Measurements from ENCODE around the gene KCNJ9. TPM values are rescaled to one million over a fixed set of nuclear protein-coding genes. Genes with fewer than 3 reads are reported as not detected.
"Not testable (repeated sequence)": the region's sequence is repeated elsewhere in the genome, so short reads cannot be mapped to it uniquely, and the experiment has no call there.

Gene KCNJ9
- total RNA-seq, 6 experiments from 2014 or later, result not detected

- no peaks in the 10 kb centered on the region for H3K9me3 Mint-ChIP-seq
- H3K4me3 Mint-ChIP-seq, result no peak overlapping the region
- peaks cover 46% of the 10 kb centered on the region for H3K4me1 Mint-ChIP-seq (ENCODE audit: low read depth)
- TF ChIP-seq CTCF (IDR thresholded peaks at IDR 0.05), result no peak
- H3K27ac Mint-ChIP-seq, result peak overlapping the region; percentile 66; the same call in 1 of the 2 replicates
- H3K36me3 Mint-ChIP-seq (ENCODE audit: low read depth), result no peaks in the 10 kb centered on the region
- H3K27me3 Mint-ChIP-seq (ENCODE audit: insufficient read depth), result peaks cover 6% of the 10 kb centered on the region
- peak; percentile 17 for DNase-seq
These were observed 44.4 kb downstream of the KCNJ9 start for GRCh38 chr1:160125746-160126145.

- DNase-seq; H3K27ac Mint-ChIP-seq; H3K9me3 Mint-ChIP-seq; H3K36me3 Mint-ChIP-seq (ENCODE audit: low read depth); H3K4me3 Mint-ChIP-seq; H3K27me3 Mint-ChIP-seq (ENCODE audit: insufficient read depth): not testable (repeated sequence)
- peaks cover 46% of the 10 kb centered on the region for H3K4me1 Mint-ChIP-seq (ENCODE audit: low read depth)
These were observed 45.0 kb downstream of the KCNJ9 start for GRCh38 chr1:160126342-160126741.

- peaks cover 20% of the 10 kb centered on the region for H3K27me3 Mint-ChIP-seq (ENCODE audit: insufficient read depth)
- no peak for TF ChIP-seq CTCF (IDR thresholded peaks at IDR 0.05)
- H3K4me3 Mint-ChIP-seq, result no peak overlapping the region
- H3K36me3 Mint-ChIP-seq (ENCODE audit: low read depth), result no peaks in the 10 kb centered on the region
- H3K9me3 Mint-ChIP-seq, result no peaks in the 10 kb centered on the region
- DNase-seq, result no peak
- no peak overlapping the region for H3K27ac Mint-ChIP-seq
- H3K4me1 Mint-ChIP-seq (ENCODE audit: low read depth), result peaks cover 46% of the 10 kb centered on the region
These were observed 46.0 kb downstream of the KCNJ9 start for GRCh38 chr1:160127381-160127780.

GRCh38 chr1:160127865-160128523 is 46.7 kb downstream of the KCNJ9 start:
- Mint-ChIP-seq H3K27me3 (ENCODE audit: insufficient read depth) (peaks cover 26% of the 10 kb centered on the region), H3K9me3 (no peaks in the 10 kb centered on the region), H3K4me1 (ENCODE audit: low read depth) (peaks cover 46% of the 10 kb centered on the region), H3K27ac (peak overlapping the region; percentile 5; the same call in 1 of the 2 replicates), H3K4me3 (no peak overlapping the region), H3K36me3 (ENCODE audit: low read depth) (no peaks in the 10 kb centered on the region)
- DNase-seq, result peak; percentile 35
- no peak for TF ChIP-seq CTCF (IDR thresholded peaks at IDR 0.05)

- Mint-ChIP-seq H3K36me3 (ENCODE audit: low read depth) (no peaks in the 10 kb centered on the region), H3K9me3 (no peaks in the 10 kb centered on the region), H3K4me1 (ENCODE audit: low read depth) (peaks cover 45% of the 10 kb centered on the region), H3K27me3 (ENCODE audit: insufficient read depth) (peaks cover 28% of the 10 kb centered on the region), H3K27ac (no peak overlapping the region), H3K4me3 (no peak overlapping the region)
- no peak for TF ChIP-seq CTCF (IDR thresholded peaks at IDR 0.05)
- no peak for DNase-seq
These were observed 47.3 kb downstream of the KCNJ9 start for GRCh38 chr1:160128636-160129035.

- Mint-ChIP-seq H3K4me1 (ENCODE audit: low read depth) (peaks cover 41% of the 10 kb centered on the region), H3K4me3 (no peak overlapping the region), H3K9me3 (no peaks in the 10 kb centered on the region), H3K27ac (no peak overlapping the region), H3K36me3 (ENCODE audit: low read depth) (no peaks in the 10 kb centered on the region), H3K27me3 (ENCODE audit: insufficient read depth) (peaks cover 30% of the 10 kb centered on the region)
- DNase-seq, result peak; percentile 13
- no peak for TF ChIP-seq CTCF (IDR thresholded peaks at IDR 0.05)
These were observed 47.7 kb downstream of the KCNJ9 start for GRCh38 chr1:160129046-160129445.
